HT-29 (cell line): ENCODE results near the gene WNK2. TPM values are rescaled to one million over a fixed set of nuclear protein-coding genes. Genes with fewer than 3 reads are reported as not detected.
"Not testable (repeated sequence)": the region's sequence is repeated elsewhere in the genome, so short reads cannot be mapped to it uniquely, and the experiment has no call there.

Source experiments
- DNase-seq: peaks from one replicate; pipeline ENCODE4 v3.0.0-alpha.2; 2015; ENCODE audit warnings: low spot score
- total RNA-seq: library from RNA; depleted of rRNA; stranded (reverse); fragments of >200 nt; shearing (Covaris generic); gene quantifications from 2 replicates; pipeline ENCODE4 v1.2.3, GENCODE V29; 2014

The WNK2 gene
- total RNA-seq, 1 experiment from 2014 or later, result 28.6 TPM

GRCh38 chr9:93329629-93330280, 145.8 kb downstream of the WNK2 start:
- DNase-seq, result peak; percentile 51

GRCh38 chr9:93332317-93332716, 148.4 kb downstream of the WNK2 start:
- no peak for DNase-seq

GRCh38 chr9:93336720-93337119, 152.8 kb downstream of the WNK2 start:
- DNase-seq, result no peak

GRCh38 chr9:93338196-93338595, 154.3 kb downstream of the WNK2 start:
- not testable (repeated sequence) for DNase-seq

GRCh38 chr9:93340091-93340490, 156.2 kb downstream of the WNK2 start:
- DNase-seq, result no peak

- not testable (repeated sequence) for DNase-seq
Measured at GRCh38 chr9:93341820-93342219, 157.9 kb downstream of the WNK2 start.

- not testable (repeated sequence) for DNase-seq
Measured at GRCh38 chr9:93342428-93342827, 158.5 kb downstream of the WNK2 start.

GRCh38 chr9:93343663-93344062, 159.7 kb downstream of the WNK2 start:
- DNase-seq, result no peak

GRCh38 chr9:93345643-93346230, 161.8 kb downstream of the WNK2 start:
- DNase-seq, result no peak

- no peak for DNase-seq
Measured at GRCh38 chr9:93346231-93347112, 162.5 kb downstream of the WNK2 start.

- DNase-seq, result not testable (repeated sequence)
Measured at GRCh38 chr9:93347371-93347975, 163.5 kb downstream of the WNK2 start.

GRCh38 chr9:93353413-93354310, 169.7 kb downstream of the WNK2 start:
- DNase-seq, result not testable (repeated sequence)

GRCh38 chr9:93354451-93354850, 170.5 kb downstream of the WNK2 start:
- no peak for DNase-seq

- no peak for DNase-seq
Measured at GRCh38 chr9:93355827-93356226, 171.9 kb downstream of the WNK2 start.

- no peak for DNase-seq
Measured at GRCh38 chr9:93357649-93358048, 173.7 kb downstream of the WNK2 start.

- DNase-seq, result not testable (repeated sequence)
Measured at GRCh38 chr9:93359907-93360306, 176.0 kb downstream of the WNK2 start.

GRCh38 chr9:93361995-93362394, 178.1 kb downstream of the WNK2 start:
- no peak for DNase-seq

GRCh38 chr9:93364734-93365426, 180.9 kb downstream of the WNK2 start:
- peak; percentile 16 for DNase-seq

- DNase-seq, result no peak
Measured at GRCh38 chr9:93365427-93366118, 181.6 kb downstream of the WNK2 start.

GRCh38 chr9:93366119-93366447, 182.1 kb downstream of the WNK2 start:
- DNase-seq, result no peak
